ENCODE results near the gene APC2. TPM values are rescaled to one million over a fixed set of nuclear protein-coding genes. Genes with fewer than 3 reads are reported as not detected.
"Not testable (repeated sequence)": the region's sequence is repeated elsewhere in the genome, so short reads cannot be mapped to it uniquely, and the experiment has no call there.

Gene APC2
- total RNA-seq, 1 donor = 0.27 TPM

DNA sequence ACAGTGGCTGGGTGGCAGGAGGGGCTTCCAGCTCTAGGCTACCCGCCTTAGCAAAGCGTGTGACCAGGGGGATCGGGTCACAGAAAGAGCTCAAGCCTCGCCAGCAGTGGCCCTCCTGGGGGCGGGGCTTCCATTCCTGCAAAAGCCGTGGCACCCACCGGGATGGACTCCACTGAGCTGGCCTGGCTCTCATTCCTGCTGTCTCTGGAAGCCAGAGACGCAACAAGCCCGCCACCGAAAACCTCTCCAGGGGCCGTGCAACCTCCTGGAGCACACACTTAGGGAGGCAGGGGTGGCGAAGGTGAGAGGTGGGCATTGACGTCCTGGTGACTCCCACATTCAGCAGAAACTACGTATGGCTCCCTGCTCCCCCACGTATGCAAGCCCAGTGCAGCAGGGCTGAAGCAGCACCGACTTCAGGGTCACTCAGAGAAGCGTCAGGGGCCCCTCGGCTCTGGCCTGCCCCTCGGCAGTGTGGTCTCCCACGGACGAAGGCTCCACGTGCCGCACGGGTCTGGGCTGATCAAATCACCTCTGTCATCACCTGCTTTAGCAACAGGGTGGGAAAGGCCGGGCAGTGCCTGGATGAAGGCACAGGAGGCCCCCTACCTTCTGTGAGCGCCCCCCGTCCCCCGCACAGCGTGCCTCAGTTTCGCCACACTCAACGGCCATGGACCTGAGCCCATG, 26.0 kb downstream of the APC2 start:
- TF ChIP-seq, protein P1, sequence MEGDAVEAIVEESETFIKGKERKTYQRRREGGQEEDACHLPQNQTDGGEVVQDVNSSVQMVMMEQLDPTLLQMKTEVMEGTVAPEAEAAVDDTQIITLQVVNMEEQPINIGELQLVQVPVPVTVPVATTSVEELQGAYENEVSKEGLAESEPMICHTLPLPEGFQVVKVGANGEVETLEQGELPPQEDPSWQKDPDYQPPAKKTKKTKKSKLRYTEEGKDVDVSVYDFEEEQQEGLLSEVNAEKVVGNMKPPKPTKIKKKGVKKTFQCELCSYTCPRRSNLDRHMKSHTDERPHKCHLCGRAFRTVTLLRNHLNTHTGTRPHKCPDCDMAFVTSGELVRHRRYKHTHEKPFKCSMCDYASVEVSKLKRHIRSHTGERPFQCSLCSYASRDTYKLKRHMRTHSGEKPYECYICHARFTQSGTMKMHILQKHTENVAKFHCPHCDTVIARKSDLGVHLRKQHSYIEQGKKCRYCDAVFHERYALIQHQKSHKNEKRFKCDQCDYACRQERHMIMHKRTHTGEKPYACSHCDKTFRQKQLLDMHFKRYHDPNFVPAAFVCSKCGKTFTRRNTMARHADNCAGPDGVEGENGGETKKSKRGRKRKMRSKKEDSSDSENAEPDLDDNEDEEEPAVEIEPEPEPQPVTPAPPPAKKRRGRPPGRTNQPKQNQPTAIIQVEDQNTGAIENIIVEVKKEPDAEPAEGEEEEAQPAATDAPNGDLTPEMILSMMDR (IDR thresholded peaks at IDR 0.05; ENCODE audit: insufficient read depth, low read length) = no peak
- DNase-seq (ENCODE audit: low read depth) = no peak
- H3K4me3 ChIP-seq (ENCODE audit: low read depth, low read length) = no peak overlapping the region

DNA sequence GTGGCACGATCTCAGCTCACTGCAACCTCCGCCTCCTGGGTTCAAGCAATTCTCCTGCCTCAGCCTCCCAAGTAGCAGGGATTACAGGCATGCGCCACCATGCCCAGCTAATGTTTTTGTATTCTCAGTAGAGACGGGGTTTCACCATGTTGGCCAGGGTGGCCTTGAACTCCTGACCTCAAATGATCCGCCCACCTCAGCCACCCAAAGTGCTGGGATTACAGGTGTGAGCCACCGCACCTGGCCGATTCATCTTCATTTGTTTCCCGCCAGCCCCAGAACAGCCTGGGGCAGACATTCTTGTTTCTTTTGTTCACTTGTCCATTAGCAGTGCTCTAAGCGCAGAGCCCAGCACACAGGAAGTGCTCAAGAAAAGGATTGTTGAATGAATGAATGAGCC, 27.1 kb downstream of the APC2 start:
- not testable (repeated sequence) for H3K4me3 ChIP-seq (ENCODE audit: low read depth, low read length); DNase-seq (ENCODE audit: low read depth)

DNA sequence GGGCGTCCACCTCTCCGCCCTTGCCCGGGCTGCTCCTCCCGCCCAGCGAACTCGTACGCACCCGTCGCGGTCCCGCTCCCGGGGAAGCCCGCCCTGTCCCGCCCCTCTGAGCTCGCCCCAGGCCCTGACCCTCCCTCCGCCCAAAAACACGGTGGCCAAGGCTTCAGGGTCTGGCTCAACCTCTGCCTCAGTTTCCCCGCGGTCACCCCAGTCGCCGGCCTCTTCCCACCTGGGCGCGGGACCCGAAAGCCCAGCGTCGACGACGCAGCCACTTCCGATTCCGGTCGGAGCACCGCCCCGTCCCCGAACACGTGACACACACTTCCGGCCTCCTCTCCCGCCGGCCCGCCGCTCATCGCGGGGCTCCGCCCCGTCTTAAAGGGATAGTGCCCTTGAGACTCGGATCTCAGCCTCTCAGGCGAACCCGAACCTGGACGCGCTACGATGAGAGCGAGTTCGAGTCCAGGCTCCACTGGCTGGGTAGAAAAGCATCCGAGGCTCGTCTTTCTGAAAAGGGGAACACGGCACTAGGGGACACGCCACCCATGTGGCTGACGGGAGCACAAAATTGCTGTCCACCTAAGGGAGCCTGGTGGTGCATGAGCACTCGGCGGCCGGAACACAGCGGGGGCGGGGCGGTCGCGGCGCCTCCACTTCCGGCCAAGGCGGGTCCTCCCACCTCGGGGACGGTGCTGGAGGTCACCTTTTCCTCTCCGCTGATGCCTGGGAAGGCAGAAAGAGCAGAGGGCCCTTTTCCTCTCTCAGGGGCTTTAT, 29.2 kb downstream of the APC2 start, which contains the start of gene C19orf25:
Gene C19orf25 (minus strand): TSS at position 282 of the 774 bp plus-strand sequence. CDS start 312 bp downstream, outside the sequence.
- peak; percentile 89 for DNase-seq (ENCODE audit: low read depth)
- peak within 1 kb of the TSS; percentile 89 for H3K4me3 ChIP-seq (ENCODE audit: low read depth, low read length)
- TF ChIP-seq, protein P1 (IDR thresholded peaks at IDR 0.05; ENCODE audit: insufficient read depth, low read length) = no peak

DNA sequence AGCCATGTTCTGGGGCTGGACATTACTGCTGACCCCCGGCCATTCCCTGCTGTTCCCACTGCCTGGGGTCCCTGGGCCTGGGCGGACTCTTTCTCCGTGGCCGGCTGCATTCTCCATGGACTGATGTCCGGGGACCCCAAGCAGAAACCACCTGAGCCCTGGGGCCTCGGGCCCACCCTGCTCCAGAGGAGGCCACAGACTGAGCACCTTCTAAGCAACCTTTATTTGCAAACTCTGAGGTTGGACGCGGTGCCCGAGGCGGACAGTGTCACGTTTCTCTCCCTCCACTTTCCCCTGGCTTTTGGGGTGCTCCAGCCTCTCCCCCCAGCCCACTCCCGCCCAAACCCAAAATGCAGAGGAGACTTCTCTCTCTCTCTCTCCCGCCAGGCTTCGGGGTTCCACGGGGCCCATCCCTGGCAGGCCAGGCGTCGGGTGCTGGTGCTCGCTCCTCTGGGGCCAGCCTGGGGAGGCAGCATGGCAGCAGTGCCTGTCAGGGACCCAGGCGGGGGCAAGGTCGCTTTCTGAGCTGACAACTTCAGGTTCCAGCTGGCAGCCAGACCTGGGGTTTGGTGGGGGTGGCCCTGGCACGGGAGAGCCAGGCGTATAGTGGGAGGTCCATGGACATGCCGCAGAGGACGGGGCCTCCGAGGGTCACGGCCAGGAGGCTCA, 31.4 kb downstream of the APC2 start:
- TF ChIP-seq, protein P1 (IDR thresholded peaks at IDR 0.05; ENCODE audit: insufficient read depth, low read length) = no peak
- no peak overlapping the region for H3K4me3 ChIP-seq (ENCODE audit: low read depth, low read length)

DNA sequence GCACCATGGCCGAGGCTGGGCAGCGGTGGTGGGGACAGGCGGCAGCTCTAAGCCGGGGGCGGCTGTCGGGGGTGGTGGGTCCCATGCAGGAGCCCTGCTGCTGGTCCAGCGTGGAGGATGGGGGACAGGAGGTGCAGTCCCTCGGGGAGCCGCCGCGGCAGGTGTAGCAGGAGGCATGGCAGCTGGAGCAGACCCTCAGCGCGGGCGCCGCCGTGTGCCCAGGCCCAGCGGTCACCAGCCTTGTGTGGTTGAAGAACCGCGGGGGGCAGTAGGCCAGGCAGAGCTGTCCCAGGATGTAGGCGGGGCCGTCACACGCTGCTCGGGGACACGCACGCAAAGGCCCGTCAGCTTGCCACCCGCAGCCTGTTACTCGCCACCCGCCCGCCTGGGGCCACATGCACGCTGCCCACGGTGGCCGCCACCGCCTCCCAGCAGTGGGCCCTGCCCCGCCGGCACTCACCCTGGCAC, 32.0 kb downstream of the APC2 start:
- TF ChIP-seq, protein P1 (IDR thresholded peaks at IDR 0.05; ENCODE audit: insufficient read depth, low read length) = no peak
- H3K4me3 ChIP-seq (ENCODE audit: low read depth, low read length) = no peak overlapping the region
- DNase-seq (ENCODE audit: low read depth) = no peak

More for the DNA sequence above, 31.4 kb downstream of the APC2 start:
- no peak for DNase-seq (ENCODE audit: low read depth)

DNA sequence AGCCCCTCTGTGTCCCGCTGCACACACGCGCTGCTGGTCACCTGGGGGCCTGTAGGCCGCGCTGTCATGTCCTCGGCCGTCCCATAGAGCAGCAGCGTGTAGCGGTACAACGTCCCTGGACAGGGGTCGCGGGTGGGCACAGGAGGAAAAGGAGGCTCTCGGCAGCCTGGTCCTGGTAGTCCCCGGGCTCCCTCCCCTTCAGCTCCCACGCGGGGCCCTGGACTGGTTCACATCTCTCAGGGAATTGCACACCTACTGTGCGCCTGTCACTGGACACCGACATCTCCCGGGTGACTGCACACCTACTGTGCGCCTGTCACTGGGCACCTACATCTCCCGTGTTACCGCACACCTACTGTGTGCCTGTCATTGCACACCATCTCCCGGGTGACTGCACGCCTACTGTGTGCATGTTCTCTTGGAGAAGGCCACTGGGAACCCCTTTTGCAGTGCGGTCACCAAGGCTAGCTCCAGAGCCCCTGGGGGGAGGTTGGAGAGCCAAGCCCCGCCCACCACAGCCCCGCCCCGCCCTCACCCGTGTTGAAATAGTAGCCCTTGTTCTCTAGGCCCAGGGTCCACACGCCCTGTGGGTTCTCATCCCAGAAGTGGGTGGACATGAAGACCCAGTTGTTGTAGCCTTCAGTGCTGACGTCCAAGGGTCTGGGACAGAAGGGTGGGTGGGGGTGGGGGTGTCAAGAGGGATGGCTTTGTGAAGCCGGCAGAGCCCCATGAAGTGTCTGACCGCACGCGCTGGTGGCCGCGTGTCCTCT, 32.6 kb downstream of the APC2 start:
- TF ChIP-seq, protein P1 (IDR thresholded peaks at IDR 0.05; ENCODE audit: insufficient read depth, low read length) = no peak
- DNase-seq (ENCODE audit: low read depth) = no peak

More for the DNA sequence above, 32.6 kb downstream of the APC2 start:
- no peak overlapping the region for H3K4me3 ChIP-seq (ENCODE audit: low read depth, low read length)

Measured in fibroblast of the aortic adventitia (primary cell).